Caco-2 (cell line): ENCODE results near the gene INSYN2B. TPM values are rescaled to one million over a fixed set of nuclear protein-coding genes. Genes with fewer than 3 reads are reported as not detected.

ENCODE experiments used
- BruUV-seq: library from RNA; stranded (reverse); fragments of 400-500 nt; replicated peaks from 2 replicates; lab custom pipeline; 2021; lab: Mats Ljungman, UMichigan
- CTCF ChIA-PET: fragments of 300-600 bp; sonication (Branson Sonifier 250); formaldehyde crosslinking; loops from one replicate; lab custom pipeline; 2022; ENCODE audit warnings: antibody characterized with exemption; lab: Charles Lee
- POLR2A ChIA-PET: fragments of 300-600 bp; sonication (Branson Sonifier 250); formaldehyde crosslinking; loops from one replicate; lab custom pipeline; 2022; ENCODE audit warnings: antibody characterized with exemption; lab: Charles Lee
- DNase-seq, 2 experiments: peaks; one replicate each; pipeline versions ENCODE4 v3.0.0 to v3.0.0-alpha.2; 2020 to 2022
- H3K27me3 ChIP-seq: replicated peaks from 2 replicates; pipeline ENCODE4 v1.6.0; 2011; ENCODE audit warnings: low read length; ENCODE audit not compliant: control insufficient read depth, insufficient read depth
- H3K36me3 ChIP-seq: 2 replicates; pipeline ENCODE4 v1.5.1; 2011; ENCODE audit warnings: low read length; ENCODE audit not compliant: control insufficient read depth, insufficient read depth
- H3K4me1 ChIP-seq: fragments of 250-450 bp; sonication (Bioruptor Pico); 2 replicates; pipeline ENCODE4 v1.5.1; 2020; ENCODE audit warnings: mild to moderate bottlenecking
- H3K4me3 ChIP-seq: 2 replicates; pipeline ENCODE4 v1.5.1; 2011; ENCODE audit warnings: low read depth, mild to moderate bottlenecking, control low read depth, low read length
- H3K9me3 ChIP-seq: fragments of 250-450 bp; sonication (Bioruptor Pico); 2 replicates; pipeline ENCODE4 v1.5.1; 2020; ENCODE audit warnings: mild to moderate bottlenecking, moderate library complexity
- H3K27ac Mint-ChIP-seq: one replicate; pipeline ENCODE4 v1.8.0; 2022; ENCODE audit warnings: mixed read lengths; ENCODE audit not compliant: unreplicated experiment
- H3K27me3 Mint-ChIP-seq: one replicate; pipeline ENCODE4 v1.8.0; 2022; ENCODE audit warnings: mixed read lengths; ENCODE audit not compliant: insufficient read depth, unreplicated experiment
- H3K36me3 Mint-ChIP-seq: one replicate; pipeline ENCODE4 v1.8.0; 2022; ENCODE audit warnings: mild to moderate bottlenecking, mixed read lengths; ENCODE audit not compliant: insufficient read depth, unreplicated experiment
- H3K4me1 Mint-ChIP-seq: one replicate; pipeline ENCODE4 v1.8.0; 2022; ENCODE audit warnings: low read depth, mixed read lengths; ENCODE audit not compliant: unreplicated experiment
- H3K4me3 Mint-ChIP-seq: one replicate; pipeline ENCODE4 v1.8.0; 2022; ENCODE audit warnings: mild to moderate bottlenecking, moderate library complexity, mixed read lengths; ENCODE audit not compliant: unreplicated experiment
- H3K9me3 Mint-ChIP-seq: one replicate; pipeline ENCODE4 v1.8.0; 2022; ENCODE audit warnings: mixed read lengths; ENCODE audit not compliant: unreplicated experiment
- CTCF ChIP-seq, 2 experiments: fragments of 200-600 bp in 1 of 2; IDR thresholded peaks; 1 replicate in 1 of 2; 2 replicates in 1 of 2; pipeline versions ENCODE4 v1.5.1 to v1.8.0; 2011 to 2022; ENCODE audit warnings: antibody characterized with exemption in 1 of 2, control low read depth in 1 of 2, inconsistent platforms in 1 of 2, low read depth in 1 of 2, low read length in 1 of 2, mild to moderate bottlenecking in 1 of 2, moderate library complexity in 1 of 2; ENCODE audit not compliant: insufficient read depth in 1 of 2, severe bottlenecking in 1 of 2, unreplicated experiment in 1 of 2
- intact Hi-C: fragments of 100-400 bp; cut with micrococcal nuclease; formaldehyde crosslinking; loops from one replicate; pipeline ENCODE4 v1.10.0; 2022; ENCODE audit not compliant: unreplicated experiment
- total RNA-seq: library from RNA; stranded (reverse); gene quantifications from 2 replicates; pipeline ENCODE4 v1.2.3, GENCODE V29; 2022

Gene INSYN2B
- total RNA-seq, 1 experiment from 2014 or later, result not detected

- Mint-ChIP-seq H3K9me3 (no peaks in the 10 kb centered on the region), H3K27ac (no peak overlapping the region), H3K36me3 (no peaks in the 10 kb centered on the region), H3K4me3 (no peak overlapping the region), H3K4me1 (no peaks in the 10 kb centered on the region), H3K27me3 (peaks cover 9% of the 10 kb centered on the region)
- Histone ChIP-seq H3K36me3 (no peaks in the 10 kb centered on the region), H3K4me1 (no peaks in the 10 kb centered on the region), H3K9me3 (no peaks in the 10 kb centered on the region), H3K4me3 (no peak overlapping the region), H3K27me3 (no peaks in the 10 kb centered on the region; the same call in 1 of the 2 replicates)
- no peak for DNase-seq
- no TSS peak for BruUV-seq
- no peak for TF ChIP-seq CTCF (IDR thresholded peaks at IDR 0.05; ENCODE audit: insufficient read depth in 1 of 2, low read depth in 1 of 2, low read length in 1 of 2, severe bottlenecking in 1 of 2, unreplicated experiment in 1 of 2)
- POLR2A ChIA-PET, result no interaction called here
- intact Hi-C loops, result loop anchor here (10.0 kb wide), 1 partner anchor 189 kb away; no protein-coding TSS in a partner anchor
- CTCF ChIA-PET, result no interaction called here
Observed at GRCh38 chr5:169893571-169893970, 86.7 kb downstream of the INSYN2B start.

- H3K4me1 ChIP-seq, result no peaks in the 10 kb centered on the region
- Mint-ChIP-seq H3K4me1 (no peaks in the 10 kb centered on the region), H3K9me3 (no peaks in the 10 kb centered on the region), H3K27me3 (peaks cover 9% of the 10 kb centered on the region), H3K4me3 (no peak overlapping the region), H3K36me3 (no peaks in the 10 kb centered on the region), H3K27ac (no peak overlapping the region)
- no peak overlapping the region for H3K4me3 ChIP-seq
- intact Hi-C loops, result loop anchor here (10.0 kb wide), 1 partner anchor 188 kb away; no protein-coding TSS in a partner anchor
- no peak for DNase-seq
- CTCF ChIA-PET, result interaction anchor here (0.7 kb wide), 1 partner anchor 146 kb away, joined by 3 read pairs; no protein-coding TSS in a partner anchor
- no peak for TF ChIP-seq CTCF (IDR thresholded peaks at IDR 0.05; ENCODE audit: insufficient read depth in 1 of 2, low read depth in 1 of 2, low read length in 1 of 2, severe bottlenecking in 1 of 2, unreplicated experiment in 1 of 2)
- H3K27me3 ChIP-seq, result no peaks in the 10 kb centered on the region; the same call in 1 of the 2 replicates
- no TSS peak for BruUV-seq
- H3K9me3 ChIP-seq, result no peaks in the 10 kb centered on the region
- POLR2A ChIA-PET, result no interaction called here
- no peaks in the 10 kb centered on the region for H3K36me3 ChIP-seq
Observed at GRCh38 chr5:169893010-169893409, 87.3 kb downstream of the INSYN2B start.

- CTCF ChIA-PET, result no interaction called here
- H3K4me1 ChIP-seq, result no peaks in the 10 kb centered on the region
- H3K9me3 ChIP-seq, result no peaks in the 10 kb centered on the region
- no peak for DNase-seq
- peaks cover 9% of the 10 kb centered on the region for H3K27me3 Mint-ChIP-seq
- no peaks in the 10 kb centered on the region for H3K36me3 Mint-ChIP-seq
- no TSS peak for BruUV-seq
- POLR2A ChIA-PET, result no interaction called here
- no peak overlapping the region for H3K27ac Mint-ChIP-seq
- H3K27me3 ChIP-seq, result no peaks in the 10 kb centered on the region; the same call in 1 of the 2 replicates
- H3K4me3 ChIP-seq, result no peak overlapping the region
- no peak for TF ChIP-seq CTCF (IDR thresholded peaks at IDR 0.05; ENCODE audit: insufficient read depth in 1 of 2, low read depth in 1 of 2, low read length in 1 of 2, severe bottlenecking in 1 of 2, unreplicated experiment in 1 of 2)
- no peaks in the 10 kb centered on the region for H3K4me1 Mint-ChIP-seq
- H3K9me3 Mint-ChIP-seq, result no peaks in the 10 kb centered on the region
- no peak overlapping the region for H3K4me3 Mint-ChIP-seq
- H3K36me3 ChIP-seq, result no peaks in the 10 kb centered on the region
- intact Hi-C loops, result no loop called here
Observed at GRCh38 chr5:169889572-169889971, 90.7 kb downstream of the INSYN2B start.
